K562 (cell line): ENCODE results near the gene CTF1. TPM values are rescaled to one million over a fixed set of nuclear protein-coding genes. Genes with fewer than 3 reads are reported as not detected.

ENCODE experiments used
- CBFA2T2 ChIP-seq: fragments of 450-650 bp; conservative IDR thresholded peaks from 2 replicates; pipeline ENCODE4 v1.6.1; 2017; ENCODE audit warnings: mild to moderate bottlenecking
- DNMT1 ChIP-seq: fragments of 450-650 bp; IDR thresholded peaks from 2 replicates; pipeline ENCODE4 v1.6.1; 2016; ENCODE audit warnings: antibody characterized with exemption, mild to moderate bottlenecking
- GATAD2B ChIP-seq: fragments of 450-650 bp; IDR thresholded peaks from 2 replicates; pipeline ENCODE4 v1.6.1; 2017; ENCODE audit warnings: mild to moderate bottlenecking, borderline replicate concordance
- KLF1 ChIP-seq: fragments of 450-650 bp; IDR thresholded peaks from 2 replicates; pipeline ENCODE4 v1.6.1; 2016; ENCODE audit warnings: missing genetic modification characterization, missing compliant biosample characterization
- KLF13 ChIP-seq: fragments of 450-650 bp; IDR thresholded peaks from 2 replicates; pipeline ENCODE4 v1.6.1; 2016; ENCODE audit warnings: missing genetic modification characterization, low read depth, mild to moderate bottlenecking, missing compliant biosample characterization, moderate library complexity, borderline replicate concordance
- RERE ChIP-seq: sonication (generic); formaldehyde crosslinking; IDR thresholded peaks from 2 replicates; pipeline ENCODE4 v1.8.0; 2023; ENCODE audit warnings: missing genetic modification reagents, mild to moderate bottlenecking, borderline replicate concordance
- STAT6 ChIP-seq: sonication (generic); formaldehyde crosslinking; IDR thresholded peaks from 2 replicates; pipeline ENCODE4 v1.8.1; 2023; ENCODE audit warnings: mild to moderate bottlenecking, missing genetic modification reagents
- ZFX ChIP-seq: sonication (generic); formaldehyde crosslinking; IDR thresholded peaks from 2 replicates; pipeline ENCODE4 v1.8.0; 2022; ENCODE audit warnings: mild to moderate bottlenecking, missing genetic modification reagents, moderate library complexity
- polyA plus RNA-seq, 8 experiments: library from polyadenylated mRNA; depleted of rRNA in 4 of 8; stranded (reverse) in 5 of 8; unstranded in 3 of 8; fragments of >200 nt; fragmentation: Nextera tagmentation in 2 of 8; fragmentation: Illumina TruSeq in 1 of 8; extraction: Ambion mirVana in 2 of 8; extraction: Trizol in 1 of 8; gene quantifications; 2 replicates each; pipeline versions ENCODE4 v1.2.1 to v1.2.3, GENCODE V29; 2011 to 2014; ENCODE audit warnings: inconsistent platforms in 1 of 8, missing spikeins in 1 of 8
- total RNA-seq, 7 experiments: library from RNA; depleted of rRNA in 6 of 7; stranded (reverse); fragments of >200 nt in 6 of 7; fragmentation: Illumina TruSeq in 2 of 7; extraction: Trizol in 2 of 7; gene quantifications; 2 replicates each; pipeline versions ENCODE4 v1.2.1 to v1.2.3, GENCODE V29; 2011 to 2021; ENCODE audit warnings: low replicate concordance in 1 of 7

Gene CTF1
- total and polyA plus RNA-seq, 9 of the 15 experiments (the other 6 are each of a cell fraction or from before 2014, with no cell fraction given) = 0.24 to 2.5 (median 0.44) TPM

GRCh38 chr16:30902029-30902972, 5.9 kb downstream of the CTF1 start (continued):
- TF ChIP-seq STAT6 (CRISPR knock-in tag) (peak; percentile 25; the same call in 1 of the 2 replicates), CBFA2T2 (no peak), RERE (no peak), KLF13 (tag) (no peak), ZFX (CRISPR knock-in tag) (peak; percentile 85), DNMT1 (no peak), GATAD2B (peak; percentile 89), KLF1 (tag) (no peak)
